Peyer's patch (tissue), 4 donors: ENCODE data around the gene RALGDS. TPM values are rescaled to one million over a fixed set of nuclear protein-coding genes. Genes with fewer than 3 reads are reported as not detected.

Experiments used
- DNase-seq, 3 donors: peaks; one replicate each; pipeline ENCODE4 v3.0.0-alpha.2; 2017 to 2019
- H3K27ac ChIP-seq, 4 donors: fragments of 200-600 bp; sonication (generic); one replicate each; pipeline ENCODE4 v1.5.1; 2016 to 2019
- H3K27me3 ChIP-seq, 2 donors: fragments of 200-600 bp; sonication (generic); one replicate each; pipeline ENCODE4 v1.5.1; 2019
- H3K36me3 ChIP-seq, 3 donors: fragments of 200-600 bp; sonication (generic); one replicate each; pipeline ENCODE4 v1.5.1; 2016 to 2019
- H3K4me1 ChIP-seq, 4 donors: fragments of 200-600 bp; sonication (generic); one replicate each; pipeline ENCODE4 v1.5.1; 2016 to 2019
- H3K4me3 ChIP-seq, 4 donors: fragments of 200-600 bp; sonication (generic); 1 replicate in 3 of 4; 2 replicates in 1 of 4; pipeline ENCODE4 v1.5.1; 2016 to 2019; ENCODE audit warnings: mild to moderate bottlenecking in 1 of 4
- H3K9me3 ChIP-seq, 4 donors: fragments of 200-600 bp; sonication (generic); one replicate each; pipeline ENCODE4 v1.5.1; 2016 to 2019; ENCODE audit warnings: mild to moderate bottlenecking in 1 of 4
- POLR2A ChIP-seq, 2 donors: fragments of 450-650 bp; IDR thresholded peaks; one replicate each; pipeline ENCODE4 v1.5.1; 2017; ENCODE audit warnings: antibody characterized with exemption in 2 of 2, mild to moderate bottlenecking in 2 of 2, moderate library complexity in 2 of 2
- total RNA-seq, 4 donors: library from RNA; depleted of rRNA; stranded (reverse); fragments of >200 nt; gene quantifications; one replicate each; pipeline ENCODE4 v1.1.0, GENCODE V29; 2016
- TF ChIP-seq, protein P1 (sequence below), 6 experiments: fragments of 450-650 bp in 4 of 6; fragments of 200-600 bp in 2 of 6; sonication (generic) in 1 of 6; IDR thresholded peaks; one replicate each; pipeline ENCODE4 v1.5.1; 2017 to 2019; ENCODE audit warnings: antibody characterized with exemption in 6 of 6, mild to moderate bottlenecking in 3 of 6, moderate library complexity in 1 of 6

The RALGDS gene
- total RNA-seq, 4 donors from 2014 or later: 53.1 to 237 (median 139) TPM

DNA sequence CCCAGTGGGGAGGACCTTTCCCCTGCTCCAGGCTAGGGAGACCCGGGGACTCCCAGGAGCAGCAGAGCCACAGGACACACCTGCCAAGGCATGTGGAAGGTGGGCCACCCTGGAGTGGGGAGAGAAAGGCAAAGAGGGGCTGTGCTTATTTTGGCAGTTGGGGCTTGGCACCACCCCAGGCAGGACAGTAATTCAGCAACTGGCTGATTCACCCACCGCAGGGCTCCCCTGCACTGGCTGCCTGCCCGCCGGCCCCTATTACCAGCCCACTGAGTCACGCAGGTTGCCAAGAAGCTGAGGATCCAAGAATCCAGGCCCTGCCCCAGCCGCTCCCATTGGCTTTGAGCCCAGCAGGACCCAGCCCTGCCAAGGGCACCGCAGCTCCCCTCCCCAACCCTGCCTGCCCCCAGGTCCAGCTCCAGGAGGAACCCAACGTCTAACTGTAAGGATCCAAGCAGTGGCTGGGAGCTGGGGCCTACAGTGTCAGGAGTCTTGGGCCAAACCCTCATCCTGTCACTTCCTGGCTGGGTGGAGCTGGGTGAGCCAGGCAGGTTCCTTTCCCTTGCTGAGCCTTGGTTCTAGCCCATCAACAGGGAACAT is 14.2 kb upstream of the RALGDS start:
- Histone ChIP-seq H3K27me3 (no peaks in the 10 kb centered on the region), H3K27ac (peak overlapping the region; percentile 91 to 98 (median 94)), H3K36me3 (no peaks in the 10 kb centered on the region), H3K9me3 (no peaks in the 10 kb centered on the region), H3K4me3 (no peak overlapping the region), H3K4me1 (peaks cover 39 to 97% (median 47%) of the 10 kb centered on the region in 4 donors)
- DNase-seq: peak; percentile 52 to 96 (median 95)
- TF ChIP-seq POLR2A (IDR thresholded peaks at IDR 0.05): peak; percentile 28 to 56
- TF ChIP-seq, protein P1, sequence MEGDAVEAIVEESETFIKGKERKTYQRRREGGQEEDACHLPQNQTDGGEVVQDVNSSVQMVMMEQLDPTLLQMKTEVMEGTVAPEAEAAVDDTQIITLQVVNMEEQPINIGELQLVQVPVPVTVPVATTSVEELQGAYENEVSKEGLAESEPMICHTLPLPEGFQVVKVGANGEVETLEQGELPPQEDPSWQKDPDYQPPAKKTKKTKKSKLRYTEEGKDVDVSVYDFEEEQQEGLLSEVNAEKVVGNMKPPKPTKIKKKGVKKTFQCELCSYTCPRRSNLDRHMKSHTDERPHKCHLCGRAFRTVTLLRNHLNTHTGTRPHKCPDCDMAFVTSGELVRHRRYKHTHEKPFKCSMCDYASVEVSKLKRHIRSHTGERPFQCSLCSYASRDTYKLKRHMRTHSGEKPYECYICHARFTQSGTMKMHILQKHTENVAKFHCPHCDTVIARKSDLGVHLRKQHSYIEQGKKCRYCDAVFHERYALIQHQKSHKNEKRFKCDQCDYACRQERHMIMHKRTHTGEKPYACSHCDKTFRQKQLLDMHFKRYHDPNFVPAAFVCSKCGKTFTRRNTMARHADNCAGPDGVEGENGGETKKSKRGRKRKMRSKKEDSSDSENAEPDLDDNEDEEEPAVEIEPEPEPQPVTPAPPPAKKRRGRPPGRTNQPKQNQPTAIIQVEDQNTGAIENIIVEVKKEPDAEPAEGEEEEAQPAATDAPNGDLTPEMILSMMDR (IDR thresholded peaks at IDR 0.05): peak in 1 of 6 experiments; percentile 4

DNA sequence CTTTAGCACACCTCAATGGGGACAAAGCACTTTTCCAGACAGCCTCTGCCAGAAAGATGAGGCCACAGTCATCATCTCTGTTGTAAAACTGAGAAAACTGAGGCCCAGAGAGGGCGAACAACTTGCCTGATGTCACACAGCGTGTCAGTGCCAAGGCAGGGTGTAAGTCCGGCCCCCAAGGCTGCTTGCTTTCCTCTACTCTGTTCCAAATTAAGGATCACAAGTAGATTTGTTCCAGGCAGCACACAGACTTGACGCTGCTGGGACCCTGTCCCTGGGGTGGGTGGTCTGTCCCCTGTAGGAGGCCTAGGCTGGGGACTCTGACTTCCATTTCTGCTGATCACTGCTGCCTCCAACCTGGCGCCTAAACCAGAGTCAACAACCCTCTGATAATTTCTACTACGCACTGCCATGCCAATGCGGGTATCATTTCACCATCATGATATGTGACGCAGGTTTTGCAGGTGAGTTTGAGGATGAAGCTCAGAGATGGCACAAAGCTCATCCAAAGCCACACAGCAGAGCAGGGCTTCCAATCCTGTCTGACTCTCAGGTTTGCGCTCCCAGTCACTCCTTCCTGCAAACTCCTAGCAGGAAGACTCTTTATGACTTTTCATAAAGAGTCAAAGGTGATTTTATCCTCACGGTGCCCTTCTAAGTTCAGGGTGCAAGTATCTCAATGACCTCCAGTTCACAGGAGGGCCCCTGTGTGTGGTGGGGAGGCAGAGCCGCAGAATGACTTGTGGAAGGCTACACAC is 13.5 kb upstream of the RALGDS start:
- H3K27ac ChIP-seq: peak overlapping the region; percentile 91 to 98 (median 94)
- H3K4me1 ChIP-seq: peaks cover 39 to 91% (median 47%) of the 10 kb centered on the region in 4 donors
- no peaks in the 10 kb centered on the region for H3K27me3 ChIP-seq
- H3K9me3 ChIP-seq: no peaks in the 10 kb centered on the region
- peak overlapping the region in 1 of 4 donors; percentile 0 for H3K4me3 ChIP-seq
- TF ChIP-seq POLR2A (IDR thresholded peaks at IDR 0.05): peak; percentile 11 to 57
- TF ChIP-seq, protein P1 (IDR thresholded peaks at IDR 0.05): no peak
- no peaks in the 10 kb centered on the region for H3K36me3 ChIP-seq
- DNase-seq: peak in 1 of 3 donors; percentile 75

DNA sequence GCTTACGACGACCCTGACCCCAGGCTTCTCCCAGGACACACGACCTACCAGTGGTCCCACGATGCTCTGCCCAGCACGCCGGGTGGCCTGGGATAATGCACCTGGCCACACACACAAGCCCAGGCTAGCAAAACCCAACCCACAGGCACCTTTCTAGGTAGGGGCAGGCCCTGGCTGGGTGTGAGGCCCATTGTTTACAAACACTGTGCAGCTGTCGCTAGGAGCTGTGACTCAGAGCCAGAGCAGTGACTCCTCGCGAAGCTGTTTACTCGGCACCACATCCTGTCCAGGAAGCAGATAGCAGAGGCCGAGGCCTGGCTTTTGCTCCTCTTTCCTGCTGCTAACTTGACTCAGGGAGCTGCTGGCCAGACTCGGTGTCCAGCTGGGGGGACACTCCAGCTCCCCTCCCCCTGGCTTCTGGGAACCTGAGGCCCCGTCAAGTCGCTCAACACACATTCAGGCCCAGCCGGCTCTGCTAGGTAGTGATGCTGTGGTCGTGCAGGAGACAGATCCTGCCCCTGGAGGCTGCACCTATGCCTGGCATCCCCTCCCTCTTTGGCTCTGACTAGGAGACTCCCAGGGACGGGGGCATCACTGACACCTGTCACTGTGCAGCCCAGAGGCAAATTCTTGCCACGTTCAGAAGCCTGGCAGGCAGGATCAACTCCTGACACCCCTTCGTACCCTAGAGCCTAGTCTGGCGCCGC is 12.8 kb upstream of the RALGDS start:
- peak; percentile 83 to 91 for TF ChIP-seq POLR2A (IDR thresholded peaks at IDR 0.05)
- TF ChIP-seq, protein P1 (IDR thresholded peaks at IDR 0.05): peak in 1 of 6 experiments; percentile 5
- no peaks in the 10 kb centered on the region for H3K9me3 ChIP-seq
- H3K27ac ChIP-seq: peak overlapping the region; percentile 91 to 98 (median 94)
- H3K4me1 ChIP-seq: peaks cover 39 to 88% (median 47%) of the 10 kb centered on the region in 4 donors
- DNase-seq: peak; percentile 92 to 97 (median 93)
- H3K36me3 ChIP-seq: no peaks in the 10 kb centered on the region
- no peaks in the 10 kb centered on the region for H3K27me3 ChIP-seq
- peak overlapping the region in 3 of 4 donors; percentile 0 to 13 (median 2) for H3K4me3 ChIP-seq

DNA sequence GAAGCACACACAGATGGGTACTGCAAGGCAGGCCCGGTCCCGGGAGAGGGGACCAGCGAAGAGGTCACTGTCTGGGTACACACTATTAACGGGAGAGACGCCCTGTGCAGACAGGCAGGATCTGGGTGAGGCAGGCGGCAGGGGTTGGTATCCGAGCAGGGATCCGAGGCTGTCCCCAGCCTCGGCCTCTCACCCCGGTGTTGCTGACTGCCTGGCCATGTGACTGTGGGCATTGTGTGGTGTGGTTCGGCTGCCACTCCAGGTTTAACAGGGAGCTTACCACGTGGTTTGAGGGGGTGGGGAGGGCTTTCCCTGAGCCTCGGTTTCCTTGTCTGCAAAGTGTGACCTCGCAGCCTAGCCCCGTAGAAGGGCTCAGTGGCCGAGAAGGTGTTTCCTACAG is 11.1 kb upstream of the RALGDS start:
- TF ChIP-seq POLR2A (IDR thresholded peaks at IDR 0.05): no peak
- TF ChIP-seq, protein P1 (IDR thresholded peaks at IDR 0.05): no peak
- H3K9me3 ChIP-seq: no peaks in the 10 kb centered on the region
- no peak overlapping the region for H3K4me3 ChIP-seq
- H3K36me3 ChIP-seq: no peaks in the 10 kb centered on the region
- no peak for DNase-seq
- H3K27me3 ChIP-seq: no peaks in the 10 kb centered on the region
- H3K4me1 ChIP-seq: peaks cover 30 to 88% (median 42%) of the 10 kb centered on the region in 4 donors
- H3K27ac ChIP-seq: peak overlapping the region; percentile 91 to 98 (median 94)

DNA sequence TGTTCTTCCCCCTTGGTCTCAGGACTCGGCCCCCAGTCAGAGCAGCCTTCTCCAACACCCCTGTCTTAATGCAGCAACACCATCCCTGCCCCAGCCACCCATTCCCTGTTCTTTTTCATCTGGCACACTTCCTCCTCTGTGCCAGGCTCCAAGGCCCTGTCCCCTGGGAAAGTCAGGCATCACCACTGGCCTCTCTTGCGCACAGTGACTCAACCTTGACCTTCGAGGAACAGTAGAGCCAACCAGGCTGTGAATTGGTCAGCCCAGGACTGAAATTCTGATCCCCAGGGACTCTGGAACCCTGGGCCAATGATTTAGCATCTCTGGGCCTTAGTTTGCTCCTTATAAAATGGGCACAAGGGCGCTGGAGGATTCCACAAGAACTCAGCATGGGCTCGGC is 10.5 kb upstream of the RALGDS start:
- peaks cover 35 to 88% (median 49%) of the 10 kb centered on the region in 4 donors for H3K4me1 ChIP-seq
- H3K36me3 ChIP-seq: no peaks in the 10 kb centered on the region
- no peaks in the 10 kb centered on the region for H3K27me3 ChIP-seq
- H3K27ac ChIP-seq: peak overlapping the region; percentile 91 to 98 (median 94)
- H3K4me3 ChIP-seq: no peak overlapping the region
- no peaks in the 10 kb centered on the region for H3K9me3 ChIP-seq
- no peak for DNase-seq
- TF ChIP-seq POLR2A (IDR thresholded peaks at IDR 0.05): no peak
- TF ChIP-seq, protein P1 (IDR thresholded peaks at IDR 0.05): no peak
